Left cardiac atrium (tissue), 4 donors: ENCODE measurements around the gene NAA38. TPM values are rescaled to one million over a fixed set of nuclear protein-coding genes. Genes with fewer than 3 reads are reported as not detected.

Experiments used
- ATAC-seq, 2 donors: fragments of 200-7000 bp; cut with Tn5 transposase; one replicate each; pipeline ENCODE4 v1.9.1; 2020; ENCODE audit warnings: mild to moderate bottlenecking in 2 of 2, moderate library complexity in 2 of 2
- DNase-seq: peaks from one replicate; pipeline ENCODE4 v3.0.0-alpha.2; 2020
- intact Hi-C, 2 donors: fragments of 100-400 bp; cut with DNase I; formaldehyde crosslinking; loops; one replicate each; pipeline versions ENCODE4 v1.14.1 to v1.15.1; 2022 to 2023
- total RNA-seq, 2 donors: library from RNA; stranded (reverse); fragmentation: NEBNext Ultra II Directional; extraction: Animal tissue kit (Norgen Biotek cat#: 25700); gene quantifications; one replicate each; pipeline ENCODE4 v1.2.1, GENCODE V29; 2021
- donor health status: DM: no; HTN: yes; CAD: no.
- donor health status: DM: no; HTN: yes; CAD: no; lungs with severe emphysema.
- donor health status: DM: yes; HTN: yes; CAD: no.
- donor health status: Dilated cardiomyopathy.

NAA38 gene
- total RNA-seq, 2 donors from 2014 or later = 66.9 to 83.1 TPM

GRCh38 chr17:7846063-7846735 lies 11.2 kb downstream of the NAA38 start:
- ATAC-seq (no peak), DNase-seq (peak; percentile 27)
- intact Hi-C loops = no loop called here

- no peak for ATAC-seq
- intact Hi-C loops = no loop called here
- DNase-seq = peak; percentile 26
These were observed 11.8 kb downstream of the NAA38 start for GRCh38 chr17:7845359-7846062.

GRCh38 chr17:7844292-7845154 lies 12.8 kb downstream of the NAA38 start:
- ATAC-seq (peak; percentile 63 to 75), DNase-seq (peak; percentile 93)
- intact Hi-C loops = no loop called here

GRCh38 chr17:7843536-7844291 lies 13.6 kb downstream of the NAA38 start:
- DNase-seq = peak; percentile 88
- ATAC-seq = peak; percentile 23 to 42
- intact Hi-C loops = no loop called here

GRCh38 chr17:7843257-7843535 lies 14.2 kb downstream of the NAA38 start:
- no peak for ATAC-seq
- DNase-seq = no peak
- intact Hi-C loops = no loop called here

- DNase-seq = peak; percentile 90
These were observed 14.7 kb downstream of the NAA38 start for GRCh38 chr17:7842380-7843256.

GRCh38 chr17:7841915-7842379 lies 15.4 kb downstream of the NAA38 start:
- intact Hi-C loops = no loop called here
- ATAC-seq = peak; percentile 72 to 78
- peak; percentile 94 for DNase-seq

More at GRCh38 chr17:7842380-7843256, 14.7 kb downstream of the NAA38 start:
- intact Hi-C loops = no loop called here
- peak; percentile 7 to 48 for ATAC-seq

GRCh38 chr17:7841396-7841914 lies 15.9 kb downstream of the NAA38 start:
- peak; percentile 94 for DNase-seq
- ATAC-seq = peak; percentile 50 to 64
- intact Hi-C loops = no loop called here

- ATAC-seq = no peak
- DNase-seq = no peak
- intact Hi-C loops = no loop called here
These were observed 16.5 kb downstream of the NAA38 start for GRCh38 chr17:7840875-7841274.

GRCh38 chr17:7840441-7840840 lies 16.9 kb downstream of the NAA38 start:
- ATAC-seq = no peak
- DNase-seq = no peak
- intact Hi-C loops = no loop called here

GRCh38 chr17:7839876-7840261 lies 17.5 kb downstream of the NAA38 start:
- ATAC-seq (no peak), DNase-seq (no peak)
- intact Hi-C loops = no loop called here

- intact Hi-C loops = no loop called here
- no peak for DNase-seq
- no peak for ATAC-seq
These were observed 18.0 kb downstream of the NAA38 start for GRCh38 chr17:7839190-7839875.

- ATAC-seq (no peak), DNase-seq (peak; percentile 45)
- intact Hi-C loops = no loop called here
These were observed 19.0 kb downstream of the NAA38 start for GRCh38 chr17:7838090-7839075.

GRCh38 chr17:7837408-7838088 lies 19.8 kb downstream of the NAA38 start:
- ATAC-seq (no peak), DNase-seq (no peak)
- intact Hi-C loops = no loop called here

GRCh38 chr17:7836596-7837407 lies 20.6 kb downstream of the NAA38 start:
- ATAC-seq = peak; percentile 18 to 21
- intact Hi-C loops = no loop called here
- DNase-seq = peak; percentile 94
